ENCODE results near the gene ADIPOR2. TPM values are rescaled to one million over a fixed set of nuclear protein-coding genes. Genes with fewer than 3 reads are reported as not detected.
"Not testable (repeated sequence)": the region's sequence is repeated elsewhere in the genome, so short reads cannot be mapped to it uniquely, and the experiment has no call there.

ADIPOR2 gene
- total and polyA plus RNA-seq, 11 donors, result 17.7 to 52.5 (median 36.7) TPM

GRCh38 chr12:1815108-1815507, 124.2 kb downstream of the ADIPOR2 start:
- no peaks in the 10 kb centered on the region for H3K36me3 ChIP-seq
- intact Hi-C loops (cut with DNase I), result no loop called here
- no peak for DNase-seq
- TF ChIP-seq POLR2A (IDR thresholded peaks at IDR 0.05) (no peak), CTCF (IDR thresholded peaks at IDR 0.05) (no peak)
- no peak for ATAC-seq
- H3K27ac ChIP-seq, result no peak overlapping the region
- WGBS, 4 donors, result 76 to 83% (median 80%) methylated on average over 3 of the region's 3 CpGs
- peaks cover 0 to 39% (median 0%) of the 10 kb centered on the region in 12 donors for H3K4me1 ChIP-seq
- H3K27me3 ChIP-seq, result peaks cover 0 to 27% (median 9%) of the 10 kb centered on the region in 9 donors
- H3K4me3 ChIP-seq, result no peak overlapping the region
- H3K9me3 ChIP-seq, result no peaks in the 10 kb centered on the region

- TF ChIP-seq CTCF (IDR thresholded peaks at IDR 0.05) (no peak), POLR2A (IDR thresholded peaks at IDR 0.05) (no peak)
- Histone ChIP-seq H3K4me1 (peaks cover 0 to 29% (median 0%) of the 10 kb centered on the region in 12 donors), H3K4me3 (no peak overlapping the region), H3K9me3 (no peaks in the 10 kb centered on the region), H3K36me3 (no peaks in the 10 kb centered on the region), H3K27me3 (peaks cover 0 to 37% (median 15%) of the 10 kb centered on the region in 9 donors), H3K27ac (no peak overlapping the region)
- WGBS, 4 donors, result 57 to 63% (median 59%) methylated on average over 20 to 21 of the region's 21 CpGs
- no peak for DNase-seq
- intact Hi-C loops (cut with DNase I), result no loop called here
- no peak for ATAC-seq
Measured at GRCh38 chr12:1815814-1816729, 125.2 kb downstream of the ADIPOR2 start.

GRCh38 chr12:1816730-1817348, 126.0 kb downstream of the ADIPOR2 start:
- DNase-seq (no peak), ATAC-seq (no peak)
- intact Hi-C loops (cut with DNase I), result no loop called here
- TF ChIP-seq POLR2A (IDR thresholded peaks at IDR 0.05), result no peak
- TF ChIP-seq CTCF (IDR thresholded peaks at IDR 0.05), result no peak
- WGBS, 4 donors, result 94 to 95% (median 94%) methylated on average over 9 of the region's 9 CpGs
- Histone ChIP-seq H3K27me3 (peaks cover 5 to 44% (median 22%) of the 10 kb centered on the region in 9 donors), H3K36me3 (no peaks in the 10 kb centered on the region), H3K9me3 (no peaks in the 10 kb centered on the region), H3K4me1 (peaks cover 0 to 21% (median 0%) of the 10 kb centered on the region in 12 donors), H3K27ac (no peak overlapping the region), H3K4me3 (no peak overlapping the region)

GRCh38 chr12:1817928-1818327, 127.1 kb downstream of the ADIPOR2 start:
- Histone ChIP-seq H3K27me3 (peaks cover 11 to 55% (median 31%) of the 10 kb centered on the region in 9 donors), H3K4me1 (peaks cover 0 to 10% (median 0%) of the 10 kb centered on the region in 12 donors)
- ATAC-seq; H3K9me3 ChIP-seq; H3K27ac ChIP-seq; H3K36me3 ChIP-seq; DNase-seq; H3K4me3 ChIP-seq; intact Hi-C loops (cut with DNase I): not testable (repeated sequence)
- 93 to 95% (median 93%) methylated on average over 16 to 28 of the region's 28 CpGs for WGBS, 4 donors
